Endothelial cell of umbilical vein (primary cell): Measurements from ENCODE around the gene OR9A2.

ENCODE experiments used
- CTCF ChIP-seq, 2 donors: IDR thresholded peaks; 1 replicate in 1 of 2; 2 replicates in 1 of 2; pipeline ENCODE4 v1.5.1; 2011; ENCODE audit warnings: low read length in 2 of 2, mild to moderate bottlenecking in 2 of 2, moderate library complexity in 2 of 2, control low read depth in 1 of 2, inconsistent platforms in 1 of 2, low read depth in 1 of 2; ENCODE audit not compliant: insufficient read depth in 1 of 2; ENCODE audit errors: extremely low read depth in 1 of 2
- EZH2 ChIP-seq: IDR thresholded peaks from 2 replicates; pipeline ENCODE4 v1.6.1; 2012; ENCODE audit warnings: borderline replicate concordance, low read depth, mild to moderate bottlenecking, moderate library complexity, low read length, inconsistent platforms; ENCODE audit not compliant: severe bottlenecking
- POLR2A ChIP-seq: IDR thresholded peaks from 2 replicates; pipeline ENCODE4 v1.6.1; 2012; ENCODE audit warnings: low read depth, mild to moderate bottlenecking, control low read depth, low read length
- POLR2AphosphoS5 ChIP-seq: IDR thresholded peaks from 2 replicates; pipeline ENCODE4 v1.6.1; 2012; ENCODE audit warnings: low read depth, mild to moderate bottlenecking, control low read depth, low read length, moderate library complexity; ENCODE audit not compliant: insufficient read depth

- TF ChIP-seq CTCF (IDR thresholded peaks at IDR 0.05; ENCODE audit: extremely low read depth in 1 of 2, insufficient read depth in 1 of 2, low read depth in 1 of 2, low read length in 2 of 2) = no peak
- TF ChIP-seq EZH2 = no peak
- TF ChIP-seq POLR2A = no peak
- no peak for TF ChIP-seq POLR2AphosphoS5
These were observed 34.5 kb downstream of the OR9A2 start for GRCh38 chr7:142992427-142992826.
